ENCODE measurements around the gene MCOLN1. TPM values are rescaled to one million over a fixed set of nuclear protein-coding genes. Genes with fewer than 3 reads are reported as not detected.
"Not testable (repeated sequence)": the region's sequence is repeated elsewhere in the genome, so short reads cannot be mapped to it uniquely, and the experiment has no call there.

MCOLN1 gene
- total RNA-seq, 2 donors from 2014 or later, result 11.2 to 13.0 TPM

- Histone ChIP-seq H3K27me3 (no peaks in the 10 kb centered on the region), H3K4me1 (no peaks in the 10 kb centered on the region), H3K27ac (no peak overlapping the region), H3K4me3 (no peak overlapping the region), H3K36me3 (peaks cover 31% of the 10 kb centered on the region), H3K9me3 (no peaks in the 10 kb centered on the region)
- no peak for DNase-seq (ENCODE audit: low spot score)
- no peak for TF ChIP-seq CTCF (IDR thresholded peaks at IDR 0.05)
Measured at GRCh38 chr19:7562646-7563393, 40.4 kb downstream of the MCOLN1 start.

- H3K27ac ChIP-seq, result no peak overlapping the region
- TF ChIP-seq CTCF (IDR thresholded peaks at IDR 0.05), result no peak
- H3K4me3 ChIP-seq, result no peak overlapping the region
- H3K9me3 ChIP-seq, result no peaks in the 10 kb centered on the region
- H3K4me1 ChIP-seq, result no peaks in the 10 kb centered on the region
- H3K36me3 ChIP-seq, result peaks cover 15% of the 10 kb centered on the region
- H3K27me3 ChIP-seq, result no peaks in the 10 kb centered on the region
- DNase-seq (ENCODE audit: low spot score), result no peak
Measured at GRCh38 chr19:7564866-7565265, 42.4 kb downstream of the MCOLN1 start.

- Histone ChIP-seq H3K36me3 (peaks cover 11% of the 10 kb centered on the region), H3K9me3 (no peaks in the 10 kb centered on the region), H3K27me3 (no peaks in the 10 kb centered on the region), H3K4me1 (no peaks in the 10 kb centered on the region), H3K4me3 (no peak overlapping the region), H3K27ac (no peak overlapping the region)
- DNase-seq (ENCODE audit: low spot score), result no peak
- no peak for TF ChIP-seq CTCF (IDR thresholded peaks at IDR 0.05)
Measured at GRCh38 chr19:7565332-7565731, 42.9 kb downstream of the MCOLN1 start.

GRCh38 chr19:7570761-7571160, 48.3 kb downstream of the MCOLN1 start:
- no peak overlapping the region for H3K4me3 ChIP-seq
- no peaks in the 10 kb centered on the region for H3K9me3 ChIP-seq
- H3K4me1 ChIP-seq, result no peaks in the 10 kb centered on the region
- no peaks in the 10 kb centered on the region for H3K27me3 ChIP-seq
- DNase-seq (ENCODE audit: low spot score), result no peak
- no peak for TF ChIP-seq CTCF (IDR thresholded peaks at IDR 0.05)
- no peaks in the 10 kb centered on the region for H3K36me3 ChIP-seq
- H3K27ac ChIP-seq, result no peak overlapping the region

- no peak overlapping the region for H3K4me3 ChIP-seq
Measured at GRCh38 chr19:7575434-7576040, 53.1 kb downstream of the MCOLN1 start.

GRCh38 chr19:7577422-7577821, 55.0 kb downstream of the MCOLN1 start:
- H3K4me3 ChIP-seq; H3K36me3 ChIP-seq; H3K27ac ChIP-seq; DNase-seq (ENCODE audit: low spot score); H3K9me3 ChIP-seq; H3K4me1 ChIP-seq; H3K27me3 ChIP-seq: not testable (repeated sequence)

More at GRCh38 chr19:7575434-7576040, 53.1 kb downstream of the MCOLN1 start:
- Histone ChIP-seq H3K4me1 (no peaks in the 10 kb centered on the region), H3K9me3 (no peaks in the 10 kb centered on the region), H3K27me3 (no peaks in the 10 kb centered on the region), H3K36me3 (no peaks in the 10 kb centered on the region), H3K27ac (no peak overlapping the region)
- TF ChIP-seq CTCF (IDR thresholded peaks at IDR 0.05), result no peak
- DNase-seq (ENCODE audit: low spot score), result no peak
